Psoas muscle (tissue), 8 donors: ENCODE measurements around the gene LDLRAD4. TPM values are rescaled to one million over a fixed set of nuclear protein-coding genes. Genes with fewer than 3 reads are reported as not detected.

Experiments used
- ATAC-seq, 4 donors: fragments of 200-7000 bp; cut with Tn5 transposase; one replicate each; pipeline ENCODE4 v1.9.1; 2020; ENCODE audit warnings: moderate library complexity in 3 of 4, mild to moderate bottlenecking in 2 of 4
- DNase-seq, 2 donors: peaks; one replicate each; pipeline ENCODE4 v3.0.0-alpha.2; 2020
- H3K27ac ChIP-seq: fragments of 200-600 bp; one replicate; pipeline ENCODE4 v1.8.0; 2022
- H3K27me3 ChIP-seq, 3 donors: fragments of 200-600 bp in 1 of 3; one replicate each; pipeline versions ENCODE4 v1.6.1 to v1.8.0; 2013 to 2022; ENCODE audit warnings: low read length in 2 of 3, mild to moderate bottlenecking in 2 of 3, moderate library complexity in 1 of 3; ENCODE audit not compliant: insufficient read depth in 3 of 3
- H3K36me3 ChIP-seq, 2 donors: fragments of 200-600 bp in 1 of 2; one replicate each; pipeline versions ENCODE4 v1.6.1 to v1.8.0; 2013 to 2022; ENCODE audit warnings: low read depth in 1 of 2, mild to moderate bottlenecking in 1 of 2, moderate library complexity in 1 of 2; ENCODE audit not compliant: insufficient read depth in 1 of 2
- H3K4me1 ChIP-seq: fragments of 200-600 bp; one replicate; pipeline ENCODE4 v1.8.0; 2022
- H3K4me3 ChIP-seq: fragments of 200-600 bp; one replicate; pipeline ENCODE4 v1.8.0; 2022; ENCODE audit warnings: mild to moderate bottlenecking
- H3K9me3 ChIP-seq: fragments of 200-600 bp; one replicate; pipeline ENCODE4 v1.8.0; 2022
- CTCF ChIP-seq: fragments of 200-600 bp; IDR thresholded peaks from one replicate; pipeline ENCODE4 v1.8.0; 2022; ENCODE audit warnings: antibody characterized with exemption
- WGBS, 3 donors: extraction: QIAGEN DNeasy Blood & Tissue Kit; methylation state at CpG; one replicate each; pipeline versions ENCODE4 v1.1.6 to v1.1.7; 2013; 5-methylcytosine and 5-hydroxymethylcytosine counted together
- intact Hi-C, 2 donors: fragments of 100-400 bp; cut with DNase I; formaldehyde crosslinking; loops; one replicate each; pipeline versions ENCODE4 v1.11.0 to v1.14.2; 2022
- polyA plus RNA-seq, 3 donors: library from polyadenylated mRNA; stranded (reverse); fragments of 200-250 nt; gene quantifications; one replicate each; pipeline ENCODE4 v1.2.3, GENCODE V29; 2013
- total RNA-seq, 4 donors: library from RNA; stranded (reverse); fragmentation: NEBNext Ultra II Directional in 2 of 4; extraction: Animal tissue kit (Norgen Biotek cat#: 25700) in 2 of 4; gene quantifications; one replicate each; pipeline versions ENCODE4 v1.2.1 to v1.2.4, GENCODE V29; 2021 to 2023
- donor health status: healthy with polysubstance abuse.
- donor health status: DM: no; HTN: no; CAD: no; lungs with moderate emphysema.
- donor health status: Bipolar disorder and iron deficiency.
- donor health status: healthy.
- donor health status: DM: yes; HTN: yes; CAD: no.
- donor health status: DM: no; HTN: no; CAD: no.
- donor health status: DM: no; HTN: no; CAD: no.
- donor health status: DM: yes; HTN: yes; CAD: no.

Gene LDLRAD4
- total and polyA plus RNA-seq, 7 donors = 1.8 to 13.9 (median 3.8) TPM

GRCh38 chr18:13269521-13270011, 51.0 kb downstream of the LDLRAD4 start:
- Histone ChIP-seq H3K27ac (no peak overlapping the region), H3K4me1 (peaks cover 47% of the 10 kb centered on the region), H3K36me3 (no peaks in the 10 kb centered on the region), H3K4me3 (no peak overlapping the region), H3K27me3 (no peaks in the 10 kb centered on the region), H3K9me3 (no peaks in the 10 kb centered on the region)
- TF ChIP-seq CTCF = no peak
- DNase-seq (no peak), ATAC-seq (no peak)
- 45 to 63% (median 46%) methylated on average over 10 of the region's 10 CpGs for WGBS, 3 donors
- intact Hi-C loops = loop anchor here in 1 of 2 donors (2.0 to 10.0 kb wide), 3 partner anchors 43 to 185 kb away; no protein-coding TSS in a partner anchor

- WGBS, 3 donors = 91 to 94% (median 93%) methylated on average over 11 of the region's 11 CpGs
- ATAC-seq (no peak), DNase-seq (no peak)
- TF ChIP-seq CTCF = no peak
- H3K4me3 ChIP-seq = no peak overlapping the region
- intact Hi-C loops = no loop called here
- no peaks in the 10 kb centered on the region for H3K9me3 ChIP-seq
- peaks cover 39% of the 10 kb centered on the region for H3K4me1 ChIP-seq
- no peak overlapping the region for H3K27ac ChIP-seq
- H3K36me3 ChIP-seq = no peaks in the 10 kb centered on the region
- no peaks in the 10 kb centered on the region for H3K27me3 ChIP-seq
These were observed 51.8 kb downstream of the LDLRAD4 start for GRCh38 chr18:13270279-13270855.

- ATAC-seq (peak in 2 of 4 donors; percentile 16 to 24), DNase-seq (no peak)
- H3K27ac ChIP-seq = no peak overlapping the region
- intact Hi-C loops = no loop called here
- no peak overlapping the region for H3K4me3 ChIP-seq
- H3K27me3 ChIP-seq = no peaks in the 10 kb centered on the region
- peaks cover 31% of the 10 kb centered on the region for H3K4me1 ChIP-seq
- no peak for TF ChIP-seq CTCF
- H3K9me3 ChIP-seq = no peaks in the 10 kb centered on the region
- no peaks in the 10 kb centered on the region for H3K36me3 ChIP-seq
- 87 to 94% (median 89%) methylated on average over 16 of the region's 16 CpGs for WGBS, 3 donors
These were observed 52.8 kb downstream of the LDLRAD4 start for GRCh38 chr18:13271302-13271911.

- TF ChIP-seq CTCF = no peak
- no peaks in the 10 kb centered on the region for H3K27me3 ChIP-seq
- WGBS, 3 donors = 91 to 94% (median 93%) methylated on average over 14 of the region's 14 CpGs
- DNase-seq (no peak), ATAC-seq (no peak)
- H3K4me3 ChIP-seq = no peak overlapping the region
- no peak overlapping the region for H3K27ac ChIP-seq
- H3K4me1 ChIP-seq = peaks cover 23% of the 10 kb centered on the region
- H3K9me3 ChIP-seq = no peaks in the 10 kb centered on the region
- no peaks in the 10 kb centered on the region for H3K36me3 ChIP-seq
- intact Hi-C loops = no loop called here
These were observed 53.9 kb downstream of the LDLRAD4 start for GRCh38 chr18:13272416-13272815.
